Stromal cell of bone marrow (primary cell): ENCODE data around the gene VWC2L.
A peak's percentile ranks its signal among the peaks of the same experiment; 100 is the strongest.

Experiments used
- DNase-seq: peaks from one replicate; pipeline ENCODE4 v3.0.0-alpha.2; 2012; ENCODE audit warnings: low read depth

VWC2L gene

DNA sequence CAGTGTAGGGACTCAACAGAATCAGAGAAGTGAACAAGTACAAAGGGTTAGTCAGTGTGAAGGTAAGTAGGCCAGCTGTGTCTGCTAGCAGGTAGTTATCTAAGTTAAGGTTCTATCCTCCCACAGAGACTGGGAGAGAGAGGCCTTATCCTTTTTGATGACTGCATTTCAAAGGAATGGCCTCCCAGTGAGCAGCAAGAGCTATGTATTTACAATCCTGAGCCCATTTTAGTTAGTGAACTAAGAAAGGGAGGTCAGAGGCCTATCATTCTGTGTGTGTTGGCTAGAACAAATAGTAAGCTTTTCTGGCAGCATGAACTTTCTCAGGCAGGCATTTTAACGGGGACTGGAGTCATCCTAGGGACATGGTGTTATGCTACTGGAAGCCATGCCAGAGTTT, 182.9 kb downstream of the VWC2L start:
- peak; percentile 17 for DNase-seq

DNA sequence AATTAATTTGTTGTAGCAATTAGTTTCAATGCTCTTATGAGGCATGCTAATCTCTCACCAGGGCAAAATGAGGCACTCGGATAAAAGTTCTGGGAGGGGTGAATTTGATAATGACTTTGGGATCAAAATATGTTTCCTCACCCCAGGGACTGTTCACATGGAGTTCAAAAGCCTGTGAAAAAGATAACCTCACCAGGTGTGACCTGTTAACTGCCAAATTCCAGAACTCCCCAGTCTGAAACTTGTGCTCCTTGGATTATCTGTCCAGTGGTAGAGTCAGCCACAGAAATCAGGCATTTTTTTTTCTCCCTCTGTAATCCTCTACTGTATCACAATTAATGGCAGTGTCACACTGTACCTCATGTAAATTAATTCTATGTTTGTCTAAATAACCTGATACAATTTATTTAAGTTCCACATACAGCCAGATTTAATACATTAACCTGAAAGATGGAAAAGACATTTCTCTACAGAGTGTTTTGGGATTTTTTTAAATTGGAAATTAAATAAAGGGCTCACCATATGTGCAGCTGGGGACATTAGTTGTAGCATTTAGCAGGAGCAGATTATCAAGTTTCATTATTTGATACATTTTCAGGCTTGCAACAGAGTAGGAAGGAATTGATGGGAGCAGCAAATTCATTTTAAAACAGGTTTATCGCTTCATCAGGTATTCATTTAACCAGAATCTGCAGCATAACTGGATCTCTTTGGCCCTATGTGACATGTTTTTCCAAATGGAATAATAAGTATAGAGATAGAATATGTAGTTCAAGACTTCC, 191.2 kb downstream of the VWC2L start:
- no peak for DNase-seq

DNA sequence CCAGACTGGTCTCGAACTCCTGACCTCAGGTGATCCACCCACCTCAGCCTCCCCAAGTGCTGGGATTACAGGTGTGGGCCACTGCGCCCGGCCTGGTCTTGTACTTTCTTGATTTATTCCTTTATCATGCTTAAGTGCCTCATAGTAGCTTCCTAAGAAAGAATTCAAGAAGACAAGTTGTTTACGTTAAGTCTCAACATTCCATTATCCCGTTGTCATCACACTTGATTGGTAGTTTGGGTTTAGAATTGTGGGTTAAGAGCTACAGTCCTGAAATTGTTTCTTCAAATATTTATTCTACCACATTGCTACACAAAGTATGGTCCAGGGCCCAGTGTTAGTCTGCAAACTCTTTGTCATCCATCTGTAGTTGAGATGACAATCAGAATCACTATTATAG, 194.0 kb downstream of the VWC2L start:
- no peak for DNase-seq

DNA sequence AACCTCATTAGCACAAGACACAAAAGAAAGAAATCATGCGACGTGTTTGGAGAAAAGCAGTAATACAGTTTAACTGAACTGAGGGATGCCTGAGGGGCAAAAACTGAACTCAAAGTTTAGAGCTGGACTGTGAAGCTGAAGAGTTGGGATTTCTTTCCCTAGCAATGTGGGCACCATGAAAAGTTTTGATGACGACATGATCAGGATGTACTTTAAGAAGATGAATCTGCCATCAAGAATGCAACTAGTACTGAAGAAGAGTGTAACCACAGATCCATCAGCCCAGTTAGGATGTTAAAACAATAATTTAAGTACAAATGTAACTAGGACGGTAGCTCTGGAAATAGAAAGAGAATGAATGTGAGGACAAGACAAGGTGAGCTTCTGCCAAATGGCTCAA, 196.2 kb downstream of the VWC2L start:
- DNase-seq = no peak

DNA sequence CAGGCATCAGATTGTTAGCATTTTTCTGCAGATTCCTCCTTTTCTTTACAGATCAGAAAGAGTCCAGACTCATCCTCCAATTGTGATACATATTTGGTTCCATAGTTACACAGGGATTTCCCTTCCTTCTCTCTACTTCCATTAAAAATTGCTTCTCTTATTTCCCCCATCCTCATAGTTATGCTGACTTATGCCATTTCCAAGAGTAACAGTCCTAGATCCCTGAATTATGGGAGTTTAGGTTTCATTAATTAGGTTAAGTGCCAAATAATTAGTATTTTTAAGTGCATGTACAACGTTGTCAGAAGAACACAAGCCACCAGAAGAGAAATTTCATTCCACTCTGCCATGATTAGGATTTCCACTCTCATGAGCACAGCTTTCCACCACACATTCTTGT, 200.2 kb downstream of the VWC2L start:
- no peak for DNase-seq

DNA sequence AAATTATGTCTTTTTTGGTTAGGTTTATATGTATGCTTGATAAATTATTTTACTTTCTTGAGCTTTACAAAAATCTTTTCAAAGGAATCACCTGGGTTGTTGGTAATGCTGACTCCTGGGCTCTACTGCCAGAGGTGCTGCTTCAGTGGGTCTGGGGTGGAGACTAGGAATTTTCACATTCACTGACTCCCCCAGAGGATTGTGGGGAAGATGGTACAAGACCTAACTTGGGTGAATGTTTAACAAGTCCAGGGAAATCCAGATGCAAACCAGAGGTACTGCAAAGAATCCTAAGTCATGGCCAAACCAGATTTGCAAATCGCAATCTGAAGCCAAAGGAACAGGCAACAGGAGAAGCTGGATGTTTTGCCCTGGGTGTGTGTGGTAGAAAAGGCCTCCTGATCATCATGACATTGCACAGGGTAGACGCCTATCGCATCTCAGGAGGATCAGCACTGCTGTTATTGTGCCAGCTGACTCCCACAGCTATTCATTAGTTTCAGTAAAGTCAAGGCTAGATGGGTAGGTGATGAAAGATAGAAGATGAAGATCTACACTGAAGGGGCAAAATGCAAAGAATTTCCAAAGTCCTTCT, 213.4 kb downstream of the VWC2L start:
- no peak for DNase-seq

DNA sequence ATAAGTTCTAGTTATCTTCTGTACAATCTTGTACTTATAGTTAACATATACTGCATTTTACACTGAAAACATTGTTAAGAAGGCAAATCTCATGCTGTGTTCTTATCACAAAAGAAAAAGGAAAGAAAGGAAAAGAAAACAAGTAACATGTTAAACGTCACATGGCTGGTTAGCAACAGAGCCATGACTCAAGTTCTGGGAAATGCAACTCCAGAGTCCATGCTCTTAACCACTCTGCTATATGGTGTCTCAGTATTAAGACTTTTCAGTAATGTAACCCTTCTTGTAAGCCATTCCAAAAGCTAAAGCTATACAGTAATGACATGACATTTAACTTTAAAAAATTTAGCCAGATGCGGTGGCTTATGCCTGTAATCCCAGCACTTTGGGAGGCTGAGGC, 217.2 kb downstream of the VWC2L start:
- no peak for DNase-seq
